GM12892 (cell line): ENCODE results near the gene OPN3.

ENCODE experiments used
- POLR2A ChIP-seq: IDR thresholded peaks from 2 replicates; pipeline ENCODE4 v1.6.1; 2011; ENCODE audit warnings: low read depth, low read length, control low read depth
- POLR2AphosphoS5 ChIP-seq: IDR thresholded peaks from 2 replicates; pipeline ENCODE4 v1.6.1; 2011; ENCODE audit warnings: low read depth, low read length, control low read depth
- TAF1 ChIP-seq: IDR thresholded peaks from 2 replicates; pipeline ENCODE4 v1.6.1; 2011; ENCODE audit warnings: low read depth, mild to moderate bottlenecking, control low read depth, low read length, borderline replicate concordance

- no peak for TF ChIP-seq POLR2A
- TF ChIP-seq POLR2AphosphoS5: no peak
- no peak for TF ChIP-seq TAF1
Measured at GRCh38 chr1:241611736-241612135, 28.4 kb downstream of the OPN3 start.
